ENCODE measurements around the gene SHC2. TPM values are rescaled to one million over a fixed set of nuclear protein-coding genes. Genes with fewer than 3 reads are reported as not detected.

SHC2 gene
- total and polyA plus RNA-seq, 12 donors: 1.2 to 196 (median 41.1) TPM

GRCh38 chr19:366951-367350 lies 93.9 kb downstream of the SHC2 start:
- Histone ChIP-seq H3K27ac (no peak overlapping the region), H3K36me3 (replicated peaks in 1 of 2) (no peaks in the 10 kb centered on the region), H3K9me3 (replicated peaks in 1 of 3) (no peaks in the 10 kb centered on the region), H3K4me1 (replicated peaks in 1 of 2) (no peaks in the 10 kb centered on the region), H3K27me3 (no peaks in the 10 kb centered on the region), H3K4me3 (no peak overlapping the region)
- WGBS, 4 donors: 85 to 90% (median 87%) methylated on average over 5 to 8 of the region's 8 CpGs
- DNase-seq: no peak
- TF ChIP-seq, protein P1, sequence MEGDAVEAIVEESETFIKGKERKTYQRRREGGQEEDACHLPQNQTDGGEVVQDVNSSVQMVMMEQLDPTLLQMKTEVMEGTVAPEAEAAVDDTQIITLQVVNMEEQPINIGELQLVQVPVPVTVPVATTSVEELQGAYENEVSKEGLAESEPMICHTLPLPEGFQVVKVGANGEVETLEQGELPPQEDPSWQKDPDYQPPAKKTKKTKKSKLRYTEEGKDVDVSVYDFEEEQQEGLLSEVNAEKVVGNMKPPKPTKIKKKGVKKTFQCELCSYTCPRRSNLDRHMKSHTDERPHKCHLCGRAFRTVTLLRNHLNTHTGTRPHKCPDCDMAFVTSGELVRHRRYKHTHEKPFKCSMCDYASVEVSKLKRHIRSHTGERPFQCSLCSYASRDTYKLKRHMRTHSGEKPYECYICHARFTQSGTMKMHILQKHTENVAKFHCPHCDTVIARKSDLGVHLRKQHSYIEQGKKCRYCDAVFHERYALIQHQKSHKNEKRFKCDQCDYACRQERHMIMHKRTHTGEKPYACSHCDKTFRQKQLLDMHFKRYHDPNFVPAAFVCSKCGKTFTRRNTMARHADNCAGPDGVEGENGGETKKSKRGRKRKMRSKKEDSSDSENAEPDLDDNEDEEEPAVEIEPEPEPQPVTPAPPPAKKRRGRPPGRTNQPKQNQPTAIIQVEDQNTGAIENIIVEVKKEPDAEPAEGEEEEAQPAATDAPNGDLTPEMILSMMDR (IDR thresholded peaks at IDR 0.05): no peak
- no peak for TF ChIP-seq POLR2A (IDR thresholded peaks at IDR 0.05)
- intact Hi-C loops (cut with DNase I): no loop called here

Small RNA genes lying within 50 kb of the gene (small RNA-seq; reads per million reads assigned to genes)
- 0 reads per million in 2 donors for gene RNA5SP462

Other genes with a start within 250 kb of the SHC2 start
- 100 to 1,000 TPM in 1 of 9 donors, 10 to 100 TPM in 2, 1 to 10 TPM in 5, under 1 TPM in 1; 0.89 to 272 (median 6.7) TPM for gene PLPP2, start 169.6 kb downstream of the SHC2 start, total RNA-seq
- 1 to 10 TPM in 1 of 3 donors, under 1 TPM in 2; 0.33 to 8.9 (median 0.88) TPM for gene PLPP2, start 169.6 kb downstream of the SHC2 start, polyA plus RNA-seq
- gene MIER2, start 116.2 kb downstream of the SHC2 start, total RNA-seq: 10 to 100 TPM; 10.8 to 24.2 (median 14.3) TPM
- 10 to 100 TPM; 11.6 to 33.9 (median 29.5) TPM for gene MIER2, start 116.2 kb downstream of the SHC2 start, polyA plus RNA-seq
- 1 to 10 TPM in 6 of 9 donors, under 1 TPM in 3; 0.17 to 2.1 (median 1.1) TPM for gene C2CD4C, start 51.9 kb downstream of the SHC2 start, total RNA-seq
- 1 to 10 TPM in 2 of 3 donors, not detected in 1; 2.1 to 3.2 TPM for gene C2CD4C, start 51.9 kb downstream of the SHC2 start, polyA plus RNA-seq
- 1 to 10 TPM in 2 of 9 donors, under 1 TPM in 6, not detected in 1; 0.14 to 1.2 (median 0.67) TPM for gene MADCAM1, start 35.5 kb upstream of the SHC2 start, total RNA-seq
- gene MADCAM1, start 35.5 kb upstream of the SHC2 start, polyA plus RNA-seq: 1 to 10 TPM in 2 of 3 donors, not detected in 1; 2.2 to 4.8 TPM
- gene TPGS1, start 46.5 kb upstream of the SHC2 start, total RNA-seq: 100 to 1,000 TPM in 2 of 9 donors, 10 to 100 TPM in 7; 17.9 to 123 (median 39.9) TPM
- 10 to 100 TPM in 2 of 3 donors, under 1 TPM in 1; 0.07 to 43.6 (median 33.5) TPM for gene TPGS1, start 46.5 kb upstream of the SHC2 start, polyA plus RNA-seq
- 10 to 100 TPM; 42.4 to 85.7 (median 61.9) TPM for gene CDC34, start 70.7 kb upstream of the SHC2 start, total RNA-seq
- 100 to 1,000 TPM in 2 of 3 donors, 10 to 100 TPM in 1; 22.2 to 151 (median 124) TPM for gene CDC34, start 70.7 kb upstream of the SHC2 start, polyA plus RNA-seq
- 1 to 10 TPM in 2 of 9 donors, under 1 TPM in 4, not detected in 3; 0.35 to 2.4 (median 0.80) TPM for gene GZMM, start 83.0 kb upstream of the SHC2 start, total RNA-seq
- gene GZMM, start 83.0 kb upstream of the SHC2 start, polyA plus RNA-seq: 1 to 10 TPM in 2 of 3 donors, not detected in 1; 1.3 to 1.9 TPM
- gene BSG, start 111.6 kb upstream of the SHC2 start, total RNA-seq: 1,000 to 10,000 TPM in 1 of 9 donors, 100 to 1,000 TPM in 8; 328 to 1,372 (median 824) TPM
- 1,000 to 10,000 TPM in 2 of 3 donors, 100 to 1,000 TPM in 1; 481 to 2,214 (median 1,591) TPM for gene BSG, start 111.6 kb upstream of the SHC2 start, polyA plus RNA-seq
- 1 to 10 TPM in 8 of 9 donors, under 1 TPM in 1; 0.74 to 9.1 (median 7.1) TPM for gene HCN2, start 128.8 kb upstream of the SHC2 start, total RNA-seq
- gene HCN2, start 128.8 kb upstream of the SHC2 start, polyA plus RNA-seq: 1 to 10 TPM in 2 of 3 donors, under 1 TPM in 1; 0.98 to 2.5 (median 1.1) TPM
- 10 to 100 TPM; 26.3 to 61.4 (median 41.4) TPM for gene POLRMT, start 172.5 kb upstream of the SHC2 start, total RNA-seq
- 100 to 1,000 TPM in 2 of 3 donors, 10 to 100 TPM in 1; 42.7 to 371 (median 178) TPM for gene POLRMT, start 172.5 kb upstream of the SHC2 start, polyA plus RNA-seq
- gene FGF22, start 178.8 kb upstream of the SHC2 start, total RNA-seq: under 1 TPM in 4 of 9 donors, not detected in 5; 0.14 to 0.32 (median 0.29) TPM
- gene FGF22, start 178.8 kb upstream of the SHC2 start, polyA plus RNA-seq: 1 to 10 TPM in 1 of 3 donors, under 1 TPM in 1, not detected in 1; 0.51 to 1.2 TPM
- gene RNF126, start 202.2 kb upstream of the SHC2 start, total RNA-seq: 10 to 100 TPM; 18.2 to 76.4 (median 35.8) TPM
- gene RNF126, start 202.2 kb upstream of the SHC2 start, polyA plus RNA-seq: 10 to 100 TPM in 2 of 3 donors, 1 to 10 TPM in 1; 9.3 to 53.5 (median 51.6) TPM
- gene FSTL3, start 215.4 kb upstream of the SHC2 start, total RNA-seq: 100 to 1,000 TPM in 7 of 9 donors, 10 to 100 TPM in 2; 87.4 to 464 (median 163) TPM
- 100 to 1,000 TPM; 119 to 405 (median 225) TPM for gene FSTL3, start 215.4 kb upstream of the SHC2 start, polyA plus RNA-seq
- gene PRSS57, start 234.4 kb upstream of the SHC2 start, total RNA-seq: under 1 TPM in 2 of 9 donors, not detected in 7; 0.22 to 0.51 TPM
- under 1 TPM in 1 of 3 donors, not detected in 2; 0.13 TPM for gene PRSS57, start 234.4 kb upstream of the SHC2 start, polyA plus RNA-seq
- 10 to 100 TPM in 8 of 9 donors, 1 to 10 TPM in 1; 8.4 to 63.3 (median 50.6) TPM for gene PALM, start 247.9 kb upstream of the SHC2 start, total RNA-seq
- 10 to 100 TPM in 2 of 3 donors, 1 to 10 TPM in 1; 3.9 to 72.2 (median 49.7) TPM for gene PALM, start 247.9 kb upstream of the SHC2 start, polyA plus RNA-seq

All from adrenal gland (tissue), 12 donors.